HepG2 (cell line): ENCODE measurements around the gene CPT1B. TPM values are rescaled to one million over a fixed set of nuclear protein-coding genes. Genes with fewer than 3 reads are reported as not detected.

Experiments
- AGO2 ChIP-seq: fragments of 200-400 bp; formaldehyde crosslinking; optimal IDR thresholded peaks from 2 replicates; pipeline ENCODE3; 2017; ENCODE audit warnings: mild to moderate bottlenecking, low read depth, low read length, moderate library complexity
- EED ChIP-seq: sonication (generic); formaldehyde crosslinking; IDR thresholded peaks from 2 replicates; pipeline ENCODE4 v1.5.0; 2020; ENCODE audit warnings: mild to moderate bottlenecking, missing genetic modification reagents
- GABPB1 ChIP-seq: IDR thresholded peaks from 2 replicates; pipeline ENCODE4 v1.6.1; 2016; ENCODE audit warnings: mild to moderate bottlenecking, missing genetic modification reagents, moderate library complexity, missing compliant biosample characterization
- GMEB1 ChIP-seq: sonication (generic); formaldehyde crosslinking; IDR thresholded peaks from 2 replicates; pipeline ENCODE4 v1.5.1; 2020; ENCODE audit warnings: missing genetic modification reagents, mild to moderate bottlenecking, borderline replicate concordance
- HNRNPH1 ChIP-seq: fragments of 200-400 bp; formaldehyde crosslinking; optimal IDR thresholded peaks from 2 replicates; pipeline ENCODE3; 2017; ENCODE audit warnings: mild to moderate bottlenecking, low read depth, low read length
- HOXA9 ChIP-seq: sonication (generic); formaldehyde crosslinking; IDR thresholded peaks from 2 replicates; pipeline ENCODE4 v1.8.1; 2022; ENCODE audit warnings: missing genetic modification reagents, mild to moderate bottlenecking, moderate library complexity, borderline replicate concordance
- SPEN ChIP-seq: sonication (generic); formaldehyde crosslinking; IDR thresholded peaks from 2 replicates; pipeline ENCODE4 v1.5.1; 2020; ENCODE audit warnings: low read depth, mild to moderate bottlenecking, missing genetic modification reagents
- TAF1 ChIP-seq: sonication (generic); formaldehyde crosslinking; IDR thresholded peaks from 2 replicates; pipeline ENCODE4 v1.4.0; 2020; ENCODE audit warnings: missing genetic modification reagents
- ZBTB34 ChIP-seq: sonication (generic); formaldehyde crosslinking; IDR thresholded peaks from 2 replicates; pipeline ENCODE4 v1.8.0; 2022; ENCODE audit warnings: mild to moderate bottlenecking, missing genetic modification reagents
- ZNF451 ChIP-seq: sonication (generic); formaldehyde crosslinking; IDR thresholded peaks from 2 replicates; pipeline ENCODE4 v1.5.0; 2020; ENCODE audit warnings: mild to moderate bottlenecking, missing genetic modification reagents
- ZNF572 ChIP-seq: sonication (generic); formaldehyde crosslinking; IDR thresholded peaks from 2 replicates; pipeline ENCODE4 v1.5.1; 2020; ENCODE audit warnings: mild to moderate bottlenecking, missing genetic modification reagents
- ZNF670 ChIP-seq: sonication (generic); formaldehyde crosslinking; IDR thresholded peaks from 2 replicates; pipeline ENCODE4 v1.8.0; 2022; ENCODE audit warnings: mild to moderate bottlenecking, missing genetic modification reagents, borderline replicate concordance
- polyA plus RNA-seq, 8 experiments: library from polyadenylated mRNA; depleted of rRNA in 3 of 8; stranded (reverse) in 7 of 8; unstranded in 1 of 8; fragments of >200 nt; fragmentation: Illumina TruSeq in 4 of 8; extraction: Trizol in 4 of 8; gene quantifications; 2 replicates each; pipeline versions ENCODE4 v1.2.1 to v1.2.3, GENCODE V29; 2011 to 2016; ENCODE audit warnings: low read depth in 4 of 8, missing spikeins in 1 of 8, mixed read lengths in 1 of 8; ENCODE audit not compliant: insufficient read depth in 1 of 8
- total RNA-seq, 5 experiments: library from RNA; depleted of rRNA; stranded (reverse); fragments of >200 nt; fragmentation: Illumina TruSeq; extraction: Trizol; gene quantifications; 2 replicates each; pipeline ENCODE4 v1.2.3, GENCODE V29; 2016; ENCODE audit warnings: low read depth in 1 of 5
- TF ChIP-seq, protein P1 (sequence below): sonication (generic); formaldehyde crosslinking; IDR thresholded peaks from 2 replicates; pipeline ENCODE4 v1.4.0; 2020; ENCODE audit warnings: missing genetic modification reagents, borderline replicate concordance
- TF ChIP-seq, protein P2 (sequence below): sonication (generic); formaldehyde crosslinking; IDR thresholded peaks from 2 replicates; pipeline ENCODE4 v1.4.0; 2020; ENCODE audit warnings: missing genetic modification reagents

CPT1B gene
- total and polyA plus RNA-seq, 2 of the 13 experiments (the other 11 are each of a cell fraction or from before 2014, with no cell fraction given): 9.2 to 19.5 TPM

- TF ChIP-seq, protein P1, sequence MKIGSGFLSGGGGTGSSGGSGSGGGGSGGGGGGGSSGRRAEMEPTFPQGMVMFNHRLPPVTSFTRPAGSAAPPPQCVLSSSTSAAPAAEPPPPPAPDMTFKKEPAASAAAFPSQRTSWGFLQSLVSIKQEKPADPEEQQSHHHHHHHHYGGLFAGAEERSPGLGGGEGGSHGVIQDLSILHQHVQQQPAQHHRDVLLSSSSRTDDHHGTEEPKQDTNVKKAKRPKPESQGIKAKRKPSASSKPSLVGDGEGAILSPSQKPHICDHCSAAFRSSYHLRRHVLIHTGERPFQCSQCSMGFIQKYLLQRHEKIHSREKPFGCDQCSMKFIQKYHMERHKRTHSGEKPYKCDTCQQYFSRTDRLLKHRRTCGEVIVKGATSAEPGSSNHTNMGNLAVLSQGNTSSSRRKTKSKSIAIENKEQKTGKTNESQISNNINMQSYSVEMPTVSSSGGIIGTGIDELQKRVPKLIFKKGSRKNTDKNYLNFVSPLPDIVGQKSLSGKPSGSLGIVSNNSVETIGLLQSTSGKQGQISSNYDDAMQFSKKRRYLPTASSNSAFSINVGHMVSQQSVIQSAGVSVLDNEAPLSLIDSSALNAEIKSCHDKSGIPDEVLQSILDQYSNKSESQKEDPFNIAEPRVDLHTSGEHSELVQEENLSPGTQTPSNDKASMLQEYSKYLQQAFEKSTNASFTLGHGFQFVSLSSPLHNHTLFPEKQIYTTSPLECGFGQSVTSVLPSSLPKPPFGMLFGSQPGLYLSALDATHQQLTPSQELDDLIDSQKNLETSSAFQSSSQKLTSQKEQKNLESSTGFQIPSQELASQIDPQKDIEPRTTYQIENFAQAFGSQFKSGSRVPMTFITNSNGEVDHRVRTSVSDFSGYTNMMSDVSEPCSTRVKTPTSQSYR (CRISPR knock-in tag): peak; percentile 91
- TF ChIP-seq ZBTB34 (CRISPR knock-in tag): peak; percentile 53; the same call in 1 of the 2 replicates
- 0 out of 2 replicates have a peak, but pooled peaks have one; percentile 32 for TF ChIP-seq ZNF670
- no peak for TF ChIP-seq GMEB1 (CRISPR knock-in tag)
- no peak for TF ChIP-seq ZNF451 (CRISPR knock-in tag)
- TF ChIP-seq, protein P2, sequence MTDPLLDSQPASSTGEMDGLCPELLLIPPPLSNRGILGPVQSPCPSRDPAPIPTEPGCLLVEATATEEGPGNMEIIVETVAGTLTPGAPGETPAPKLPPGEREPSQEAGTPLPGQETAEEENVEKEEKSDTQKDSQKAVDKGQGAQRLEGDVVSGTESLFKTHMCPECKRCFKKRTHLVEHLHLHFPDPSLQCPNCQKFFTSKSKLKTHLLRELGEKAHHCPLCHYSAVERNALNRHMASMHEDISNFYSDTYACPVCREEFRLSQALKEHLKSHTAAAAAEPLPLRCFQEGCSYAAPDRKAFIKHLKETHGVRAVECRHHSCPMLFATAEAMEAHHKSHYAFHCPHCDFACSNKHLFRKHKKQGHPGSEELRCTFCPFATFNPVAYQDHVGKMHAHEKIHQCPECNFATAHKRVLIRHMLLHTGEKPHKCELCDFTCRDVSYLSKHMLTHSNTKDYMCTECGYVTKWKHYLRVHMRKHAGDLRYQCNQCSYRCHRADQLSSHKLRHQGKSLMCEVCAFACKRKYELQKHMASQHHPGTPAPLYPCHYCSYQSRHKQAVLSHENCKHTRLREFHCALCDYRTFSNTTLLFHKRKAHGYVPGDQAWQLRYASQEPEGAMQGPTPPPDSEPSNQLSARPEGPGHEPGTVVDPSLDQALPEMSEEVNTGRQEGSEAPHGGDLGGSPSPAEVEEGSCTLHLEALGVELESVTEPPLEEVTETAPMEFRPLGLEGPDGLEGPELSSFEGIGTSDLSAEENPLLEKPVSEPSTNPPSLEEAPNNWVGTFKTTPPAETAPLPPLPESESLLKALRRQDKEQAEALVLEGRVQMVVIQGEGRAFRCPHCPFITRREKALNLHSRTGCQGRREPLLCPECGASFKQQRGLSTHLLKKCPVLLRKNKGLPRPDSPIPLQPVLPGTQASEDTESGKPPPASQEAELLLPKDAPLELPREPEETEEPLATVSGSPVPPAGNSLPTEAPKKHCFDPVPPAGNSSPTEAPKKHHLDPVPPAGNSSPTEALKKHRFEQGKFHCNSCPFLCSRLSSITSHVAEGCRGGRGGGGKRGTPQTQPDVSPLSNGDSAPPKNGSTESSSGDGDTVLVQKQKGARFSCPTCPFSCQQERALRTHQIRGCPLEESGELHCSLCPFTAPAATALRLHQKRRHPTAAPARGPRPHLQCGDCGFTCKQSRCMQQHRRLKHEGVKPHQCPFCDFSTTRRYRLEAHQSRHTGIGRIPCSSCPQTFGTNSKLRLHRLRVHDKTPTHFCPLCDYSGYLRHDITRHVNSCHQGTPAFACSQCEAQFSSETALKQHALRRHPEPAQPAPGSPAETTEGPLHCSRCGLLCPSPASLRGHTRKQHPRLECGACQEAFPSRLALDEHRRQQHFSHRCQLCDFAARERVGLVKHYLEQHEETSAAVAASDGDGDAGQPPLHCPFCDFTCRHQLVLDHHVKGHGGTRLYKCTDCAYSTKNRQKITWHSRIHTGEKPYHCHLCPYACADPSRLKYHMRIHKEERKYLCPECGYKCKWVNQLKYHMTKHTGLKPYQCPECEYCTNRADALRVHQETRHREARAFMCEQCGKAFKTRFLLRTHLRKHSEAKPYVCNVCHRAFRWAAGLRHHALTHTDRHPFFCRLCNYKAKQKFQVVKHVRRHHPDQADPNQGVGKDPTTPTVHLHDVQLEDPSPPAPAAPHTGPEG: no peak
- no peak for TF ChIP-seq TAF1 (CRISPR knock-in tag)
- TF ChIP-seq SPEN (CRISPR knock-in tag): no peak; the same call in 1 of the 2 replicates
- TF ChIP-seq AGO2: peak; percentile 13
- TF ChIP-seq EED (CRISPR knock-in tag): 0 out of 2 replicates have a peak, but pooled peaks have one; percentile 38
- TF ChIP-seq GABPB1 (CRISPR knock-in tag): 0 out of 2 replicates have a peak, but pooled peaks have one; percentile 7
- 0 out of 2 replicates have a peak, but pooled peaks have one; percentile 21 for TF ChIP-seq HOXA9 (CRISPR knock-in tag)
- TF ChIP-seq ZNF572 (CRISPR knock-in tag): peak; percentile 81; the same call in 1 of the 2 replicates
- peak; percentile 81 for TF ChIP-seq HNRNPH1
Observed at GRCh38 chr22:50530877-50531545, 47.2 kb downstream of the CPT1B start (continued).
